ENCODE measurements around the gene NHS. TPM values are rescaled to one million over a fixed set of nuclear protein-coding genes. Genes with fewer than 3 reads are reported as not detected.

The NHS gene
- total RNA-seq, 1 donor from 2014 or later = 8.3 TPM

GRCh38 chrX:17361620-17362019 lies 13.4 kb upstream of the NHS start:
- Histone ChIP-seq H3K9me3 (no peaks in the 10 kb centered on the region), H3K4me3 (no peak overlapping the region), H3K27ac (no peak overlapping the region), H3K36me3 (no peaks in the 10 kb centered on the region), H3K27me3 (no peaks in the 10 kb centered on the region), H3K4me1 (no peaks in the 10 kb centered on the region)
- intact Hi-C loops (cut with DNase I) = no loop called here
- TF ChIP-seq CTCF (IDR thresholded peaks at IDR 0.05) (no peak), POLR2AphosphoS5 (IDR thresholded peaks at IDR 0.05; ENCODE audit: insufficient read depth in 1 of 2, low read depth in 1 of 2) (no peak), POLR2A (IDR thresholded peaks at IDR 0.05) (no peak)
- DNase-seq (ENCODE audit: extremely low spot score in 2 of 2) = no peak

- Histone ChIP-seq H3K27me3 (no peaks in the 10 kb centered on the region), H3K4me1 (no peaks in the 10 kb centered on the region), H3K27ac (no peak overlapping the region), H3K36me3 (no peaks in the 10 kb centered on the region), H3K9me3 (no peaks in the 10 kb centered on the region), H3K4me3 (no peak overlapping the region)
- no peak for DNase-seq (ENCODE audit: extremely low spot score in 2 of 2)
- TF ChIP-seq POLR2A (IDR thresholded peaks at IDR 0.05) (no peak), CTCF (IDR thresholded peaks at IDR 0.05) (no peak), POLR2AphosphoS5 (IDR thresholded peaks at IDR 0.05; ENCODE audit: insufficient read depth in 1 of 2, low read depth in 1 of 2) (no peak)
- intact Hi-C loops (cut with DNase I) = no loop called here
Measured at GRCh38 chrX:17368002-17368401, 7.0 kb upstream of the NHS start.

- H3K4me3 ChIP-seq = no peak overlapping the region
- H3K27me3 ChIP-seq = no peaks in the 10 kb centered on the region
- no peaks in the 10 kb centered on the region for H3K4me1 ChIP-seq
- no peak overlapping the region for H3K27ac ChIP-seq
- DNase-seq (ENCODE audit: extremely low spot score in 2 of 2) = no peak
- H3K9me3 ChIP-seq = no peaks in the 10 kb centered on the region
- intact Hi-C loops (cut with DNase I) = no loop called here
- H3K36me3 ChIP-seq = no peaks in the 10 kb centered on the region
- TF ChIP-seq POLR2AphosphoS5 (IDR thresholded peaks at IDR 0.05; ENCODE audit: insufficient read depth in 1 of 2, low read depth in 1 of 2) (no peak), POLR2A (IDR thresholded peaks at IDR 0.05) (no peak), CTCF (IDR thresholded peaks at IDR 0.05) (no peak)
Measured at GRCh38 chrX:17369309-17369708, 5.7 kb upstream of the NHS start.

- no peak for DNase-seq (ENCODE audit: extremely low spot score in 2 of 2)
- Histone ChIP-seq H3K4me1 (no peaks in the 10 kb centered on the region), H3K27me3 (no peaks in the 10 kb centered on the region), H3K27ac (no peak overlapping the region), H3K36me3 (no peaks in the 10 kb centered on the region), H3K4me3 (no peak overlapping the region), H3K9me3 (no peaks in the 10 kb centered on the region)
- intact Hi-C loops (cut with DNase I) = no loop called here
- no peak for TF ChIP-seq CTCF (IDR thresholded peaks at IDR 0.05)
- no peak for TF ChIP-seq POLR2A (IDR thresholded peaks at IDR 0.05)
- no peak for TF ChIP-seq POLR2AphosphoS5 (IDR thresholded peaks at IDR 0.05; ENCODE audit: insufficient read depth in 1 of 2, low read depth in 1 of 2)
Measured at GRCh38 chrX:17370191-17370590, 4.8 kb upstream of the NHS start.

- Histone ChIP-seq H3K4me3 (no peak overlapping the region), H3K9me3 (no peaks in the 10 kb centered on the region), H3K27me3 (no peaks in the 10 kb centered on the region), H3K27ac (no peak overlapping the region), H3K4me1 (no peaks in the 10 kb centered on the region), H3K36me3 (no peaks in the 10 kb centered on the region)
- no peak for TF ChIP-seq CTCF (IDR thresholded peaks at IDR 0.05)
- no peak for TF ChIP-seq POLR2AphosphoS5 (IDR thresholded peaks at IDR 0.05; ENCODE audit: insufficient read depth in 1 of 2, low read depth in 1 of 2)
- TF ChIP-seq POLR2A (IDR thresholded peaks at IDR 0.05) = no peak
- intact Hi-C loops (cut with DNase I) = no loop called here
- DNase-seq (ENCODE audit: extremely low spot score in 2 of 2) = no peak
Measured at GRCh38 chrX:17372052-17372451, 2.9 kb upstream of the NHS start.

Data from vagina (tissue), 2 donors.